GM12864 (cell line): Measurements from ENCODE around the gene GJA3.
A peak's percentile ranks its signal among the peaks of the same experiment; 100 is the strongest.

Experiments used
- DNase-seq: peaks from one replicate; pipeline ENCODE4 v3.0.0-alpha.2; 2011; ENCODE audit warnings: low read depth
- H3K4me3 ChIP-seq: 2 replicates; pipeline ENCODE4 v1.5.1; 2011; ENCODE audit warnings: mild to moderate bottlenecking, low read depth, low read length, control low read depth
- CTCF ChIP-seq: IDR thresholded peaks from 2 replicates; pipeline ENCODE4 v1.5.1; 2011; ENCODE audit warnings: low read depth, mild to moderate bottlenecking, moderate library complexity, low read length, control low read depth, inconsistent platforms; ENCODE audit errors: missing control alignments

Gene GJA3

DNA sequence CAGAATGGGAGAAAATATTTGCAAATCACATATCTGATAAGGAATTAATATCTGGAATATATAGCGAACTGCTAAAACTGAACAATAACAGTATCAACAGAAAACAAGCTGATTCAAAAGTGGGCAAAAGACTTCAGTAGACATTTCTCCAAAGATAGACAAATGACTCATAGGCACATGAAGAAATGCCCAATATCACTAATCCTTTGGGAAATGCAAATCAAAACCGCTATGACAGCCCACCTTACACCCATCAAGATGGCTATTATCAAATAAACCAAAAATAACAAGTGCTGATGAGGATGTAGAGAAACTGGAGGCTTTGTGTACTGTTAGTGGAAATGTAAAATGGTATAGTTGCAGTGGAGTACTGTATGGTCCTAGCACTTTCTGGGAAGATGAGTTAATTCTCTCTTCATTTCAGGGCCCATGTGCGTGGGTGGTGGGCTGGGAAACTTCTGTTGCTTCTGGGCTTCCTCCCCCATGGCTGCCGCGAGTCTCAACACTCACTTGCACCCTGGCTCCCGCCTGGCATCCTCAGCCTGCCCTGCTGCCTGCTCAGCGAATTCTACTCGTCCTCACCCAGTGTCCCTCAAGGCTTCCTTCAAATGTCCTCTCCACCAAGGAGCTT is 12.4 kb upstream of the GJA3 start:
- no peak overlapping the region for H3K4me3 ChIP-seq
- DNase-seq = no peak
- no peak for TF ChIP-seq CTCF

DNA sequence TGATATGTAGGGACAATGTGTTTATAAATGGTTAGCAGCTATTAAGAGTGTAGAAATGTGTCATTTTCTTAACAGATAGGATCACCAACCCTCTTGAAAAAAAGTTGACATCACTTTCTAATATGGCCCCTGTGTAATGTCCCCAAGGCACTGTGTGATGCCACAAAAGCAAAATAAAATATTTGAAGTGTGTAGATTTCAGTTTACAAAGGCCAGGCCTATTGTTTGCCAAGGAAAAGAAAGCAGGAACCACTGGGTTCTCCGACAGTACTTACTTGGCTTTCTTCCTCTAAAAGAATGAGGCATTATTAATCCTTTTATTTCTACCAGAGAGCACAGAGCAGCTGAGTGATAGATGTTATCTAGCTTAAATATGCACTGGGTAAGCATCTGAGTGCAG is 10.5 kb upstream of the GJA3 start:
- no peak for DNase-seq
- TF ChIP-seq CTCF = no peak
- H3K4me3 ChIP-seq = no peak overlapping the region

DNA sequence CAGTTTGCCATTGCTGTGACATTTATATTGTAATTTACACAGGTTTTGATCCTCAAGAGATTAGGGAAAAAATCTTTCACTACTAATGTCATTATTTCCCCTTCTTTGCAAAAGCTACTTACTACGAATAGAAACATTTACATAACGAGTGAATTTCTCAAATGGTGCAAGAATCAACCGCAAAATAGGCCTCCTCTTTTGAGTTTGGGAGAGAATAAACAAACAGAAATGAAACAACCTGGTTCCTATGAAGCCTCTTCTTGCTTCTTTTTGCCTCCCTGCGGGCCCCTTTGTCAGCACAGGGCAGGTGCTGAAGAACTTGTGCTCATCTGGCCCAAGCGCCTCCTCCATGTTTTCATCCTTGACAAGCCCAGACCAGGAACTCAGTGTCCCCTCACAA is 10.1 kb upstream of the GJA3 start:
- TF ChIP-seq CTCF = no peak
- no peak for DNase-seq
- no peak overlapping the region for H3K4me3 ChIP-seq

DNA sequence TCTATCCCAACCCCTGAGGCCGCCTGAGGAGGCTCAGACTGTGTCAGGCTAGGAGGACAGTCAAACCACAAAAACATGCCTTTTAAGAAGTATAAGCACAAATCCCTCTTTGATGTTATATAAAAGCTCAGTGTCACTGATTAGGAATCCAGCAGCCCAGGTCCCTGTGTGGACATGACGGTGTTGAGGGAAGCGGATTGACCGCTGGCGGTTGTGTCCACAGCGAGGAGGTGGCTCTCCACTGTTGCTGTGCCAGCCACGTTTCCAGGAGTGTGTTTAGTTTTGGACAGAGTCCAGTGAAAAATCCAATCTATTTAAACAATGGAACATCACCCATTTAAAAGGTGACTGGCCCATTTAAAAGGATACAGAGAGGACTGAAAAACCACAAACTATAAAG is 7.5 kb upstream of the GJA3 start:
- H3K4me3 ChIP-seq = no peak overlapping the region
- DNase-seq = no peak
- no peak for TF ChIP-seq CTCF

DNA sequence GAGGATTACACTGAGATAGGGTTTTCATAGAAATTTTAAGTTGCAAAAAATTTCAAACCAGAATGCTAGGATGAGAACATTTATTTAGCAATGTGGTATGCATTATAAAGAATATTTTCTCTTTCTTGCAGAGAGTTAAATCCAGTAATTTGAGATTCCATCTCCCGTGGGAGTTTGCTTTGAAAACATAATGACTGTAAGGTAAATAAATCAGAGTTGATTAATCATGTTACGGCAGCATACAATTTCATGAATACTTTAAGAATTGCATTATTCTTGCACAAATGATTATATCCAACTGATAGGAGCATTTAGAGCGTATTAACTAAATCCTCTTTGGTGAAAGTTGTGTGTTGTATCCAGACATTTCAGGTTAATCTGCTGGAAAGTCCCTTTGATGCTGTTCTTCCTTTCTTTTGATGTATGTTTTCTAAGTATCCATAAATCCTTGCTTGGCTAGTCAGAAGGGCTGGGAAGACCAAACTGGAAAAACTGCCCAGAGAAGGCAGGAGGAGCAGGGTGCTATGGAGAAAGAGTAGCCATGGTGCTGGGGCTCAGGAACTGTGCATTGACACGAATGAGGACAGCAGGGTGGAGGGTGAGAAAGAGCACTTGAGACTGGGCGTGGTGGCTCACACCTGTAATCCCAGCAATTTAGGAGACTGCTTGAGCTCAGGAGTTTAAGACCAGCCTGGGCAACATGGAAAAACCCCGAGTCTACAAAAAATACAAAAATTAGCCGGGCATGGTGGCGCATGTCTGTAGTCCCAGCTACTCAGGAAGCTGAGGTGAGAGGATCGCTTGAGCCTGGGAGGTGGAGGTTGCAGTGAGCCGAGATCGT is 4.8 kb upstream of the GJA3 start:
- no peak overlapping the region for H3K4me3 ChIP-seq
- no peak for TF ChIP-seq CTCF
- DNase-seq = no peak

GRCh38 chr13:20161951-20162300 is 1.1 kb upstream of the GJA3 start:
- peak overlapping the region; percentile 61 for H3K4me3 ChIP-seq
- no peak for TF ChIP-seq CTCF
- no peak for DNase-seq

GRCh38 chr13:20161275-20161950 is 561 bp upstream of the GJA3 start:
- TF ChIP-seq CTCF = no peak
- H3K4me3 ChIP-seq = peak overlapping the region; percentile 61
- no peak for DNase-seq
